NT2/D1 (cell line): Measurements from ENCODE around the gene EDRF1.
A peak's percentile ranks its signal among the peaks of the same experiment; 100 is the strongest.

Source experiments
- DNase-seq: peaks from one replicate; pipeline ENCODE4 v3.0.0-alpha.2; 2011; ENCODE audit warnings: low read depth, low spot score
- H3K27me3 ChIP-seq: 2 replicates; pipeline ENCODE4 v1.6.0; 2011; ENCODE audit warnings: mild to moderate bottlenecking; ENCODE audit not compliant: insufficient read length, insufficient read depth
- H3K36me3 ChIP-seq: 2 replicates; pipeline ENCODE4 v1.6.1; 2011; ENCODE audit warnings: mild to moderate bottlenecking, low read length, mixed read lengths; ENCODE audit not compliant: insufficient read depth, insufficient read length
- H3K4me1 ChIP-seq: 2 replicates; pipeline ENCODE4 v1.5.1; 2011; ENCODE audit not compliant: insufficient read depth, insufficient read length
- H3K4me3 ChIP-seq: 2 replicates; pipeline ENCODE4 v1.5.1; 2011; ENCODE audit warnings: low read depth; ENCODE audit not compliant: insufficient read length
- H3K9ac ChIP-seq: 2 replicates; pipeline ENCODE4 v1.6.0; 2011; ENCODE audit warnings: low read depth; ENCODE audit not compliant: insufficient read length
- H3K9me3 ChIP-seq: 2 replicates; pipeline ENCODE4 v1.5.1; 2011; ENCODE audit warnings: mild to moderate bottlenecking, low read length; ENCODE audit not compliant: insufficient read depth
- SUZ12 ChIP-seq: IDR thresholded peaks from 2 replicates; pipeline ENCODE4 v1.6.1; 2011; ENCODE audit not compliant: insufficient read length, insufficient read depth; ENCODE audit errors: extremely low read depth
- YY1 ChIP-seq: IDR thresholded peaks from 2 replicates; pipeline ENCODE4 v1.6.1; 2011; ENCODE audit not compliant: insufficient read length, insufficient read depth
- ZNF274 ChIP-seq: IDR thresholded peaks from 2 replicates; pipeline ENCODE4 v1.6.1; 2011; ENCODE audit warnings: mild to moderate bottlenecking, low read depth, low read length

EDRF1 gene

GRCh38 chr10:125698481-125698998, 21.0 kb upstream of the EDRF1 start:
- Histone ChIP-seq H3K9ac (no peak overlapping the region), H3K9me3 (no peaks in the 10 kb centered on the region), H3K4me1 (no peaks in the 10 kb centered on the region), H3K27me3 (no peaks in the 10 kb centered on the region), H3K36me3 (no peaks in the 10 kb centered on the region), H3K4me3 (no peak overlapping the region)
- TF ChIP-seq SUZ12 (no peak), YY1 (no peak), ZNF274 (no peak)
- DNase-seq = no peak

GRCh38 chr10:125699562-125700143, 19.9 kb upstream of the EDRF1 start:
- no peaks in the 10 kb centered on the region for H3K9me3 ChIP-seq
- no peak overlapping the region for H3K9ac ChIP-seq
- H3K4me3 ChIP-seq = no peak overlapping the region
- no peak for DNase-seq
- no peaks in the 10 kb centered on the region for H3K4me1 ChIP-seq
- TF ChIP-seq YY1 = no peak
- TF ChIP-seq ZNF274 = no peak
- no peak for TF ChIP-seq SUZ12
- no peaks in the 10 kb centered on the region for H3K27me3 ChIP-seq
- no peaks in the 10 kb centered on the region for H3K36me3 ChIP-seq

- TF ChIP-seq YY1 (no peak), ZNF274 (no peak), SUZ12 (no peak)
- Histone ChIP-seq H3K9ac (no peak overlapping the region), H3K9me3 (no peaks in the 10 kb centered on the region), H3K4me3 (no peak overlapping the region), H3K27me3 (no peaks in the 10 kb centered on the region), H3K36me3 (no peaks in the 10 kb centered on the region), H3K4me1 (no peaks in the 10 kb centered on the region)
- no peak for DNase-seq
These were observed 19.1 kb upstream of the EDRF1 start for GRCh38 chr10:125700355-125700911.

- H3K4me1 ChIP-seq = no peaks in the 10 kb centered on the region
- peak; percentile 1 for DNase-seq
- H3K9me3 ChIP-seq = no peaks in the 10 kb centered on the region; the same call in 1 of the 2 replicates
- no peak overlapping the region for H3K4me3 ChIP-seq
- no peak overlapping the region for H3K9ac ChIP-seq
- H3K27me3 ChIP-seq = no peaks in the 10 kb centered on the region
- no peaks in the 10 kb centered on the region for H3K36me3 ChIP-seq
- TF ChIP-seq YY1 (no peak), ZNF274 (no peak), SUZ12 (no peak)
These were observed 11.7 kb upstream of the EDRF1 start for GRCh38 chr10:125707541-125708468.

GRCh38 chr10:125708971-125709503, 10.5 kb upstream of the EDRF1 start:
- Histone ChIP-seq H3K4me1 (no peaks in the 10 kb centered on the region), H3K9ac (no peak overlapping the region), H3K9me3 (no peaks in the 10 kb centered on the region; the same call in 1 of the 2 replicates), H3K4me3 (no peak overlapping the region), H3K27me3 (no peaks in the 10 kb centered on the region), H3K36me3 (no peaks in the 10 kb centered on the region)
- TF ChIP-seq YY1 = no peak
- TF ChIP-seq ZNF274 = no peak
- no peak for TF ChIP-seq SUZ12
- no peak for DNase-seq

GRCh38 chr10:125709553-125710474, 9.7 kb upstream of the EDRF1 start:
- DNase-seq = no peak
- Histone ChIP-seq H3K4me1 (no peaks in the 10 kb centered on the region), H3K9me3 (no peaks in the 10 kb centered on the region; the same call in 1 of the 2 replicates), H3K27me3 (no peaks in the 10 kb centered on the region), H3K9ac (no peak overlapping the region), H3K36me3 (no peaks in the 10 kb centered on the region), H3K4me3 (no peak overlapping the region)
- TF ChIP-seq YY1 (no peak), ZNF274 (no peak), SUZ12 (no peak)
